ENCODE measurements around the gene SIPA1L3.

DNA sequence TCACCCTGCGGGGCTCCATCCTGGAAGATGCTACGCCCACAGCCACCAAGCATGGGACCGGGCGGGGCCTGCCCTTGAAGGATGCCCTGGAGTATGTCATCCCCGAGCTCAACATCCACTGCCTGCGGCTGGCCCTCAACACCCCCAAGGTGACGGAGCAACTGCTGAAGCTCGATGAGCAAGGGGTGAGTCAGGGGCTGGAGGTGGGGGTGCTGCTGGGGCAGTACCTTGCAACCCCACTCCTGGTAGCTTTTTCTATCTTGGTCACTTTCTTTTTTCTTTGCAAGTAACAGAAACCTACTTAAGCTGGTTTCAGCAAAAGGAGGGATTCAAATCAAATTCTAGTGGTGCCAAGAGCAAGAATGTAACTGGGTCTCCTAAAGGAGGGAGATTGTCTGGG is 193.0 kb downstream of the SIPA1L3 start:
- TF ChIP-seq, protein P1, sequence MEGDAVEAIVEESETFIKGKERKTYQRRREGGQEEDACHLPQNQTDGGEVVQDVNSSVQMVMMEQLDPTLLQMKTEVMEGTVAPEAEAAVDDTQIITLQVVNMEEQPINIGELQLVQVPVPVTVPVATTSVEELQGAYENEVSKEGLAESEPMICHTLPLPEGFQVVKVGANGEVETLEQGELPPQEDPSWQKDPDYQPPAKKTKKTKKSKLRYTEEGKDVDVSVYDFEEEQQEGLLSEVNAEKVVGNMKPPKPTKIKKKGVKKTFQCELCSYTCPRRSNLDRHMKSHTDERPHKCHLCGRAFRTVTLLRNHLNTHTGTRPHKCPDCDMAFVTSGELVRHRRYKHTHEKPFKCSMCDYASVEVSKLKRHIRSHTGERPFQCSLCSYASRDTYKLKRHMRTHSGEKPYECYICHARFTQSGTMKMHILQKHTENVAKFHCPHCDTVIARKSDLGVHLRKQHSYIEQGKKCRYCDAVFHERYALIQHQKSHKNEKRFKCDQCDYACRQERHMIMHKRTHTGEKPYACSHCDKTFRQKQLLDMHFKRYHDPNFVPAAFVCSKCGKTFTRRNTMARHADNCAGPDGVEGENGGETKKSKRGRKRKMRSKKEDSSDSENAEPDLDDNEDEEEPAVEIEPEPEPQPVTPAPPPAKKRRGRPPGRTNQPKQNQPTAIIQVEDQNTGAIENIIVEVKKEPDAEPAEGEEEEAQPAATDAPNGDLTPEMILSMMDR (CRISPR knock-in tag; IDR thresholded peaks at IDR 0.05), result no peak
- TF ChIP-seq POLR2AphosphoS5 (IDR thresholded peaks at IDR 0.05; ENCODE audit: low read depth, low read length), result no peak
- TF ChIP-seq ZNF83 (CRISPR knock-in tag; IDR thresholded peaks at IDR 0.05; ENCODE audit: borderline replicate concordance), result no peak
- TF ChIP-seq DPF2 (CRISPR knock-in tag; IDR thresholded peaks at IDR 0.05; ENCODE audit: borderline replicate concordance, low read depth), result no peak
- no peak for TF ChIP-seq RXRA (CRISPR knock-in tag; IDR thresholded peaks at IDR 0.05)
- no peak for TF ChIP-seq EZH2 (conservative IDR thresholded peaks at IDR 0.05; ENCODE audit: low read depth, low read length)
- TF ChIP-seq YY1 (IDR thresholded peaks at IDR 0.05; ENCODE audit: insufficient read depth, insufficient replicate concordance, low read depth, low read length), result no peak
